ENCODE measurements around the gene OTUD5.

The OTUD5 gene

GRCh38 chrX:48957827-48958634, 624 bp upstream of the OTUD5 start:
- DNase-seq (ENCODE audit: low read depth in 1 of 2, low spot score in 1 of 2) = peak; percentile 93 to 96
- Histone ChIP-seq H3K4me3 (replicated peaks; ENCODE audit: insufficient read depth, low read length) (peak overlapping the region; percentile 57), H3K27ac (replicated peaks) (peak overlapping the region; percentile 97), H3K27me3 (ENCODE audit: insufficient read depth, poor library complexity, severe bottlenecking) (no peaks in the 10 kb centered on the region)
- TF ChIP-seq POLR2AphosphoS5 (IDR thresholded peaks at IDR 0.05; ENCODE audit: low read depth) (peak; percentile 25; the same call in 1 of the 2 replicates), CTCF (IDR thresholded peaks at IDR 0.05; ENCODE audit: insufficient read depth, low read length) (no peak), GABPA (IDR thresholded peaks at IDR 0.05; ENCODE audit: low read depth) (peak; percentile 80)

- H3K27me3 ChIP-seq (ENCODE audit: insufficient read depth, poor library complexity, severe bottlenecking) = no peaks in the 10 kb centered on the region
- TF ChIP-seq CTCF (IDR thresholded peaks at IDR 0.05; ENCODE audit: insufficient read depth, low read length) (no peak), REST (IDR thresholded peaks at IDR 0.05; ENCODE audit: insufficient replicate concordance, low read depth) (no peak), GABPA (IDR thresholded peaks at IDR 0.05; ENCODE audit: low read depth) (no peak), SPI1 (IDR thresholded peaks at IDR 0.05; ENCODE audit: borderline replicate concordance, low read depth) (no peak), POLR2AphosphoS5 (IDR thresholded peaks at IDR 0.05; ENCODE audit: low read depth) (no peak)
- no peak overlapping the region for H3K27ac ChIP-seq (replicated peaks)
Observed at GRCh38 chrX:48956728-48957414, 536 bp downstream of the OTUD5 start.

GRCh38 chrX:48948589-48948988, 8.8 kb downstream of the OTUD5 start:
- H3K27me3 ChIP-seq (ENCODE audit: insufficient read depth, poor library complexity, severe bottlenecking) = no peaks in the 10 kb centered on the region
- TF ChIP-seq POLR2AphosphoS5 (IDR thresholded peaks at IDR 0.05; ENCODE audit: low read depth) (no peak), GABPA (IDR thresholded peaks at IDR 0.05; ENCODE audit: low read depth) (no peak), SPI1 (IDR thresholded peaks at IDR 0.05; ENCODE audit: borderline replicate concordance, low read depth) (no peak), REST (IDR thresholded peaks at IDR 0.05; ENCODE audit: insufficient replicate concordance, low read depth) (no peak), CTCF (IDR thresholded peaks at IDR 0.05; ENCODE audit: insufficient read depth, low read length) (no peak)
- H3K27ac ChIP-seq (replicated peaks) = no peak overlapping the region
- no peak overlapping the region for H3K4me3 ChIP-seq (replicated peaks; ENCODE audit: insufficient read depth, low read length)
- no peak for DNase-seq (ENCODE audit: low read depth in 1 of 2, low spot score in 1 of 2)

More at GRCh38 chrX:48956728-48957414, 536 bp downstream of the OTUD5 start:
- H3K4me3 ChIP-seq (replicated peaks; ENCODE audit: insufficient read depth, low read length) = peak overlapping the region; percentile 57
- DNase-seq (ENCODE audit: low read depth in 1 of 2, low spot score in 1 of 2) = peak in 1 of 2 experiments; percentile 6
